CD14-positive monocyte (primary cell): ENCODE results near the gene FGF2. TPM values are rescaled to one million over a fixed set of nuclear protein-coding genes. Genes with fewer than 3 reads are reported as not detected.

Experiments
- DNase-seq, 3 donors: peaks; one replicate each; pipeline ENCODE4 v3.0.0-alpha.2; 2011 to 2022
- H2AFZ ChIP-seq: 2 replicates; pipeline ENCODE4 v1.6.0; 2012; ENCODE audit warnings: mild to moderate bottlenecking, low read depth, low read length, inconsistent platforms; ENCODE audit not compliant: insufficient read depth, poor library complexity, severe bottlenecking
- H3K27ac ChIP-seq, 2 donors: 1 replicate in 1 of 2; 2 replicates in 1 of 2; pipeline ENCODE4 v1.5.1; 2012 to 2013; ENCODE audit warnings: low read length in 2 of 2, control low read depth in 1 of 2, inconsistent platforms in 1 of 2, low read depth in 1 of 2, mild to moderate bottlenecking in 1 of 2
- H3K27me3 ChIP-seq, 2 donors: one replicate each; pipeline versions ENCODE4 v1.6.0 to v1.6.1; 2011 to 2013; ENCODE audit warnings: low read length in 2 of 2; ENCODE audit not compliant: control insufficient read depth in 2 of 2, insufficient read depth in 2 of 2
- H3K36me3 ChIP-seq, 2 donors: replicated peaks in 1 of 2; 1 replicate in 1 of 2; 2 replicates in 1 of 2; pipeline versions ENCODE4 v1.5.1 to v1.6.1; 2012 to 2013; ENCODE audit warnings: low read length in 2 of 2, control low read depth in 1 of 2, inconsistent platforms in 1 of 2, mild to moderate bottlenecking in 1 of 2; ENCODE audit not compliant: insufficient read depth in 2 of 2, control insufficient read depth in 1 of 2
- H3K4me1 ChIP-seq, 2 donors: 1 replicate in 1 of 2; 2 replicates in 1 of 2; pipeline versions ENCODE4 v1.5.1 to v1.6.1; 2012 to 2013; ENCODE audit warnings: low read length in 2 of 2, control low read depth in 1 of 2, inconsistent platforms in 1 of 2, mild to moderate bottlenecking in 1 of 2, moderate library complexity in 1 of 2; ENCODE audit not compliant: insufficient read depth in 2 of 2, control insufficient read depth in 1 of 2
- H3K4me2 ChIP-seq: replicated peaks from 2 replicates; pipeline ENCODE3; 2012; ENCODE audit warnings: low read length, moderate library complexity, mild to moderate bottlenecking; ENCODE audit not compliant: poor library complexity, severe bottlenecking; ENCODE audit errors: extremely low read depth
- H3K4me3 ChIP-seq, 3 experiments: fragments of 200-600 bp in 1 of 3; sonication (generic) in 1 of 3; replicated peaks in 1 of 3; 1 replicate in 2 of 3; 2 replicates in 1 of 3; pipeline ENCODE4 v1.5.1; 2011 to 2013; ENCODE audit warnings: low read length in 3 of 3, mild to moderate bottlenecking in 3 of 3, control low read depth in 2 of 3, low read depth in 2 of 3, inconsistent platforms in 1 of 3, moderate library complexity in 1 of 3
- H3K79me2 ChIP-seq: 2 replicates; pipeline ENCODE4 v1.6.0; 2012; ENCODE audit warnings: mild to moderate bottlenecking, control low read depth, inconsistent platforms, low read length, moderate library complexity; ENCODE audit not compliant: insufficient read depth
- H3K9ac ChIP-seq: 2 replicates; pipeline ENCODE4 v1.6.0; 2017; ENCODE audit warnings: low read length, mild to moderate bottlenecking; ENCODE audit not compliant: insufficient read depth, poor library complexity, severe bottlenecking
- H3K9me3 ChIP-seq, 2 donors: replicated peaks in 1 of 2; 1 replicate in 1 of 2; 2 replicates in 1 of 2; pipeline versions ENCODE4 v1.5.1 to v1.6.1; 2012 to 2013; ENCODE audit warnings: low read length in 2 of 2, control low read depth in 1 of 2; ENCODE audit not compliant: control insufficient read depth in 1 of 2, insufficient read depth in 1 of 2
- H4K20me1 ChIP-seq: 2 replicates; pipeline ENCODE4 v1.6.0; 2012; ENCODE audit warnings: mild to moderate bottlenecking, low read length, control low read depth, moderate library complexity; ENCODE audit not compliant: insufficient read depth
- H3K27ac Mint-ChIP-seq, 7 donors: one replicate each; pipeline ENCODE4 v1.8.0; 2020; ENCODE audit warnings: mild to moderate bottlenecking in 7 of 7, mixed read lengths in 7 of 7, moderate library complexity in 6 of 7, inconsistent platforms in 2 of 7
- H3K27me3 Mint-ChIP-seq, 3 donors: one replicate each; pipeline ENCODE4 v1.8.0; 2021 to 2022; ENCODE audit warnings: low read depth in 3 of 3, mild to moderate bottlenecking in 3 of 3, mixed read lengths in 3 of 3, moderate library complexity in 3 of 3, inconsistent platforms in 1 of 3
- H3K36me3 Mint-ChIP-seq, 2 donors: one replicate each; pipeline ENCODE4 v1.8.0; 2020; ENCODE audit warnings: mixed read lengths in 2 of 2, inconsistent platforms in 1 of 2, mild to moderate bottlenecking in 1 of 2
- H3K4me1 Mint-ChIP-seq: one replicate; pipeline ENCODE4 v1.8.0; 2020; ENCODE audit warnings: mild to moderate bottlenecking, mixed read lengths
- H3K4me3 Mint-ChIP-seq, 2 donors: one replicate each; pipeline ENCODE4 v1.8.0; 2020; ENCODE audit warnings: mild to moderate bottlenecking in 2 of 2, mixed read lengths in 2 of 2, moderate library complexity in 1 of 2
- H3K9me3 Mint-ChIP-seq, 7 donors: one replicate each; pipeline ENCODE4 v1.8.0; 2020 to 2022; ENCODE audit warnings: mixed read lengths in 7 of 7, mild to moderate bottlenecking in 6 of 7, moderate library complexity in 6 of 7, inconsistent platforms in 2 of 7
- CTCF ChIP-seq: fragments of 200-600 bp; IDR thresholded peaks from one replicate; pipeline ENCODE4 v1.8.0; 2022; ENCODE audit warnings: antibody characterized with exemption, mild to moderate bottlenecking
- WGBS: methylation state at CpG from one replicate; pipeline ENCODE4 v1.1.5; 2013; ENCODE audit warnings: missing lambda C conversion rate; ENCODE audit not compliant: insufficient coverage; 5-methylcytosine and 5-hydroxymethylcytosine counted together
- intact Hi-C, 2 donors: fragments of 100-400 bp; cut with micrococcal nuclease; formaldehyde crosslinking; loops; one replicate each; pipeline versions ENCODE4 v1.15.0 to v1.15.1; 2023
- polyA plus RNA-seq, 3 donors: library from polyadenylated mRNA; depleted of rRNA in 1 of 3; unstranded in 2 of 3; stranded (reverse) in 1 of 3; fragments of 300-500 nt in 2 of 3; fragments of >200 nt in 1 of 3; fragmentation: Illumina TruSeq in 2 of 3; gene quantifications; 1 replicate in 2 of 3; 2 replicates in 1 of 3; pipeline ENCODE4 v1.2.3, GENCODE V29; 2012 to 2021

Gene FGF2
- polyA plus RNA-seq, 3 donors, result not detected

- no peaks in the 10 kb centered on the region for H4K20me1 ChIP-seq
- no peak overlapping the region for H2AFZ ChIP-seq
- H3K4me1 ChIP-seq, result peaks cover 0 to under 1% of the 10 kb centered on the region in 2 donors
- Mint-ChIP-seq H3K27ac (no peak overlapping the region), H3K27me3 (peaks cover 2 to 6% (median 4%) of the 10 kb centered on the region in 3 donors), H3K4me1 (peaks cover under 1% of the 10 kb centered on the region), H3K9me3 (peaks cover 0 to 6% (median 1%) of the 10 kb centered on the region in 7 donors), H3K36me3 (no peaks in the 10 kb centered on the region), H3K4me3 (no peak overlapping the region)
- no peaks in the 10 kb centered on the region for H3K27me3 ChIP-seq
- no peaks in the 10 kb centered on the region for H3K79me2 ChIP-seq
- H3K4me3 ChIP-seq, result no peak overlapping the region
- 60% methylated on average over 1 of the region's 7 CpGs for WGBS
- TF ChIP-seq CTCF, result no peak
- H3K36me3 ChIP-seq, result no peaks in the 10 kb centered on the region
- H3K27ac ChIP-seq, result no peak overlapping the region
- no peaks in the 10 kb centered on the region for H3K9me3 ChIP-seq
- intact Hi-C loops, result no loop called here
- no peak overlapping the region for H3K9ac ChIP-seq
- DNase-seq, result no peak
- H3K4me2 ChIP-seq, result no peak overlapping the region
These were observed 48.6 kb upstream of the FGF2 start for GRCh38 chr4:122777846-122778673.

GRCh38 chr4:122781486-122781885 lies 45.1 kb upstream of the FGF2 start:
- Histone ChIP-seq H3K4me1 (no peaks in the 10 kb centered on the region), H3K27me3 (no peaks in the 10 kb centered on the region), H3K4me3 (no peak overlapping the region), H3K36me3 (no peaks in the 10 kb centered on the region), H3K79me2 (no peaks in the 10 kb centered on the region), H3K9ac (no peak overlapping the region), H3K4me2 (no peak overlapping the region), H4K20me1 (no peaks in the 10 kb centered on the region), H3K9me3 (no peaks in the 10 kb centered on the region), H3K27ac (no peak overlapping the region), H2AFZ (no peak overlapping the region)
- H3K9me3 Mint-ChIP-seq, result peaks cover 1 to 6% (median 3%) of the 10 kb centered on the region in 7 donors
- no peaks in the 10 kb centered on the region for H3K36me3 Mint-ChIP-seq
- WGBS, result 100% methylated on average over 1 of the region's 2 CpGs
- DNase-seq, result no peak
- no peaks in the 10 kb centered on the region for H3K4me1 Mint-ChIP-seq
- H3K4me3 Mint-ChIP-seq, result no peak overlapping the region
- no peak overlapping the region for H3K27ac Mint-ChIP-seq
- peaks cover 2 to 5% (median 3%) of the 10 kb centered on the region in 3 donors for H3K27me3 Mint-ChIP-seq
- intact Hi-C loops, result no loop called here
- TF ChIP-seq CTCF, result no peak
